Measurements from ENCODE around the gene URI1. TPM values are rescaled to one million over a fixed set of nuclear protein-coding genes. Genes with fewer than 3 reads are reported as not detected.

The URI1 gene
- total RNA-seq, 1 donor from 2014 or later: 61.7 TPM

- TF ChIP-seq CTCF (IDR thresholded peaks at IDR 0.05; ENCODE audit: unreplicated experiment): no peak
- Mint-ChIP-seq H3K9me3 (peaks cover 31% of the 10 kb centered on the region), H3K4me3 (no peak overlapping the region), H3K27ac (no peak overlapping the region), H3K27me3 (ENCODE audit: low read depth) (peaks cover 5% of the 10 kb centered on the region), H3K4me1 (no peaks in the 10 kb centered on the region), H3K36me3 (peaks cover 6% of the 10 kb centered on the region)
- DNase-seq (ENCODE audit: low spot score in 2 of 2, unreplicated experiment in 2 of 2): no peak
Observed at GRCh38 chr19:29934257-29934656, 7.8 kb upstream of the URI1 start.

GRCh38 chr19:29934781-29935180, 7.3 kb upstream of the URI1 start:
- no peak overlapping the region for H3K4me3 Mint-ChIP-seq
- no peak for DNase-seq (ENCODE audit: low spot score in 2 of 2, unreplicated experiment in 2 of 2)
- H3K27ac Mint-ChIP-seq: no peak overlapping the region
- peaks cover 31% of the 10 kb centered on the region for H3K9me3 Mint-ChIP-seq
- peaks cover 6% of the 10 kb centered on the region for H3K36me3 Mint-ChIP-seq
- no peak for TF ChIP-seq CTCF (IDR thresholded peaks at IDR 0.05; ENCODE audit: unreplicated experiment)
- H3K4me1 Mint-ChIP-seq: no peaks in the 10 kb centered on the region
- peaks cover 5% of the 10 kb centered on the region for H3K27me3 Mint-ChIP-seq (ENCODE audit: low read depth)

- no peak for DNase-seq (ENCODE audit: low spot score in 2 of 2, unreplicated experiment in 2 of 2)
- Mint-ChIP-seq H3K27me3 (ENCODE audit: low read depth) (peaks cover 10% of the 10 kb centered on the region), H3K4me3 (no peak overlapping the region), H3K27ac (no peak overlapping the region), H3K36me3 (peaks cover 6% of the 10 kb centered on the region), H3K9me3 (peaks cover 31% of the 10 kb centered on the region), H3K4me1 (no peaks in the 10 kb centered on the region)
- TF ChIP-seq CTCF (IDR thresholded peaks at IDR 0.05; ENCODE audit: unreplicated experiment): no peak
Observed at GRCh38 chr19:29936409-29936808, 5.6 kb upstream of the URI1 start.

- Mint-ChIP-seq H3K9me3 (peaks cover 23% of the 10 kb centered on the region), H3K27me3 (ENCODE audit: low read depth) (peaks cover 9% of the 10 kb centered on the region), H3K27ac (no peak overlapping the region), H3K36me3 (peaks cover 4% of the 10 kb centered on the region), H3K4me1 (peaks cover 16% of the 10 kb centered on the region), H3K4me3 (no peak overlapping the region)
- TF ChIP-seq CTCF (IDR thresholded peaks at IDR 0.05; ENCODE audit: unreplicated experiment): no peak
- no peak for DNase-seq (ENCODE audit: low spot score in 2 of 2, unreplicated experiment in 2 of 2)
Observed at GRCh38 chr19:29939628-29940027, 2.4 kb upstream of the URI1 start.

- TF ChIP-seq CTCF (IDR thresholded peaks at IDR 0.05; ENCODE audit: unreplicated experiment): no peak
- DNase-seq (ENCODE audit: low spot score in 2 of 2, unreplicated experiment in 2 of 2): no peak
- Mint-ChIP-seq H3K4me3 (peak overlapping the region; percentile 74), H3K27ac (no peak overlapping the region), H3K9me3 (peaks cover 18% of the 10 kb centered on the region), H3K36me3 (peaks cover 2% of the 10 kb centered on the region), H3K27me3 (ENCODE audit: low read depth) (peaks cover 9% of the 10 kb centered on the region), H3K4me1 (peaks cover 27% of the 10 kb centered on the region)
Observed at GRCh38 chr19:29940971-29941585, 961 bp upstream of the URI1 start.

Data from mesothelial cell of epicardium (in vitro differentiated cells).